Occipital lobe (tissue), 1 donor: ENCODE measurements around the gene PSMG1. TPM values are rescaled to one million over a fixed set of nuclear protein-coding genes. Genes with fewer than 3 reads are reported as not detected.

Experiments
- total RNA-seq: library from RNA; depleted of rRNA; stranded (reverse); fragments of >200 nt; gene quantifications from one replicate; pipeline ENCODE4 v1.2.3, GENCODE V29; 2014

Gene PSMG1
- total RNA-seq, 1 donor from 2014 or later, result 23.7 TPM

Other genes with a start within 250 kb of the PSMG1 start
- 377 TPM for gene BRWD1, start 130.2 kb upstream of the PSMG1 start, total RNA-seq
- gene HMGN1, start 165.6 kb upstream of the PSMG1 start, total RNA-seq, result 139 TPM